K562 (cell line): ENCODE data around the gene PLEKHM2. TPM values are rescaled to one million over a fixed set of nuclear protein-coding genes. Genes with fewer than 3 reads are reported as not detected.
A peak's percentile ranks its signal among the peaks of the same experiment; 100 is the strongest.

ENCODE experiments used
- RBM14 ChIP-seq: fragments of 200-400 bp; formaldehyde crosslinking; IDR thresholded peaks from 2 replicates; pipeline ENCODE4 v1.6.1; 2018; ENCODE audit warnings: low read depth, mild to moderate bottlenecking, low read length, moderate library complexity, borderline replicate concordance; ENCODE audit not compliant: insufficient read depth
- REST ChIP-seq, 2 experiments: fragments of 450-650 bp; formaldehyde crosslinking in 1 of 2; IDR thresholded peaks; 2 replicates each; pipeline versions ENCODE4 v1.4.0 to v1.6.1; 2014 to 2020; ENCODE audit warnings: mild to moderate bottlenecking in 2 of 2, borderline replicate concordance in 1 of 2, low read depth in 1 of 2
- TAF1 ChIP-seq: IDR thresholded peaks from 2 replicates; pipeline ENCODE4 v1.6.1; 2011; ENCODE audit warnings: mild to moderate bottlenecking, low read length, moderate library complexity; ENCODE audit not compliant: insufficient read depth, control insufficient read depth, severe bottlenecking; ENCODE audit errors: extremely low read depth
- ZBTB7A ChIP-seq: IDR thresholded peaks from 2 replicates; pipeline ENCODE4 v1.6.1; 2011; ENCODE audit warnings: low read depth, mild to moderate bottlenecking, low read length, moderate library complexity, borderline replicate concordance; ENCODE audit not compliant: control insufficient read depth
- polyA plus RNA-seq, 8 experiments: library from polyadenylated mRNA; depleted of rRNA in 4 of 8; stranded (reverse) in 5 of 8; unstranded in 3 of 8; fragments of >200 nt; fragmentation: Nextera tagmentation in 2 of 8; fragmentation: Illumina TruSeq in 1 of 8; extraction: Ambion mirVana in 2 of 8; extraction: Trizol in 1 of 8; gene quantifications; 2 replicates each; pipeline versions ENCODE4 v1.2.1 to v1.2.3, GENCODE V29; 2011 to 2014; ENCODE audit warnings: inconsistent platforms in 1 of 8, missing spikeins in 1 of 8
- total RNA-seq, 7 experiments: library from RNA; depleted of rRNA in 6 of 7; stranded (reverse); fragments of >200 nt in 6 of 7; fragmentation: Illumina TruSeq in 2 of 7; extraction: Trizol in 2 of 7; gene quantifications; 2 replicates each; pipeline versions ENCODE4 v1.2.1 to v1.2.3, GENCODE V29; 2011 to 2021; ENCODE audit warnings: low replicate concordance in 1 of 7
- TF ChIP-seq, protein P1 (sequence below): sonication (generic); formaldehyde crosslinking; IDR thresholded peaks from 2 replicates; pipeline ENCODE4 v1.8.0; 2022; ENCODE audit warnings: mild to moderate bottlenecking, missing genetic modification reagents, borderline replicate concordance
- TF ChIP-seq, protein P2 (sequence below): sonication (generic); formaldehyde crosslinking; IDR thresholded peaks from 2 replicates; pipeline ENCODE4 v1.9.0; 2022; ENCODE audit warnings: mild to moderate bottlenecking, missing genetic modification reagents
- TF ChIP-seq, protein P3 (sequence below): fragments of 450-650 bp; IDR thresholded peaks from 2 replicates; pipeline ENCODE4 v1.6.1; 2018; ENCODE audit not compliant: partially characterized antibody

The PLEKHM2 gene
- total and polyA plus RNA-seq, 9 of the 15 experiments (the other 6 are each of a cell fraction or from before 2014, with no cell fraction given) = 0.27 to 63.7 (median 33.2) TPM

DNA sequence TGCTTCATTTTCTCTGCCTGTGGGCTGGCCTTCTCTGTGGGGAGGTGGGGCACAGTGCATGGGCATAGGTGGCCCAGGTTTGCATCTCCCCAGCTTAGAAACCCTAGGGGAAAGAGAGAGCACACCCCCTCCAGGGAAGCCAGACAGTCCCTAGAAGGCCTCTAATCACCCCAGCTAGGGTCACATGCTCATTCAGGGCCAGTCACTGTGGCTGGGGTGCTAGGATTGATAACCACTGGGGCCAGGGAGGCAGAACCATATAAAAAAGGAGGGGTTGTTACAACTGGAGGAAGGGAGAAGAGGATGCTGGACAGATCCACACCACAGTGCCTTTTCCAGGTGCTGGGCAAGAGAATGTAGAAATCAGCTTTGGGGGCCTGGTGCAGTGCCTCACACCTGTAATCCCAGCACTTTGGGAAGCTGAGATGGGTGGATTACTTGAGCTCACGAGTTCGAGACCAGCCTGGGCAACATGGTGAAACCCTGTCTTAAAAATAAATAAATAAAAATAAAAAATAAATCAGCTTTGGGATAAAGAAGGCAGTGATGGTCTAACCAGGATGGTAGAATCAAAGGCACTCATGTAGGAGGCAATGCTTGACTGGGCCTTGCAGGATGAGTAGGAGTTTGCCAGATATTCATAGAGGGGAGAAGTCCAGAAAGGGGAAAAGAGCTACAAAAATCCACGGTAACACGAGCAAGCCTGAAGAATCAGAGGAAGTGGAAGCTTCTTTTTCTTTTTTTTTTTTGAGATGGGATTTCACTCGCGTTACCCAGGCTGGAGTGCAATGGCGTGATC lies 94.0 kb downstream of the PLEKHM2 start (continued):
- TF ChIP-seq, protein P1, sequence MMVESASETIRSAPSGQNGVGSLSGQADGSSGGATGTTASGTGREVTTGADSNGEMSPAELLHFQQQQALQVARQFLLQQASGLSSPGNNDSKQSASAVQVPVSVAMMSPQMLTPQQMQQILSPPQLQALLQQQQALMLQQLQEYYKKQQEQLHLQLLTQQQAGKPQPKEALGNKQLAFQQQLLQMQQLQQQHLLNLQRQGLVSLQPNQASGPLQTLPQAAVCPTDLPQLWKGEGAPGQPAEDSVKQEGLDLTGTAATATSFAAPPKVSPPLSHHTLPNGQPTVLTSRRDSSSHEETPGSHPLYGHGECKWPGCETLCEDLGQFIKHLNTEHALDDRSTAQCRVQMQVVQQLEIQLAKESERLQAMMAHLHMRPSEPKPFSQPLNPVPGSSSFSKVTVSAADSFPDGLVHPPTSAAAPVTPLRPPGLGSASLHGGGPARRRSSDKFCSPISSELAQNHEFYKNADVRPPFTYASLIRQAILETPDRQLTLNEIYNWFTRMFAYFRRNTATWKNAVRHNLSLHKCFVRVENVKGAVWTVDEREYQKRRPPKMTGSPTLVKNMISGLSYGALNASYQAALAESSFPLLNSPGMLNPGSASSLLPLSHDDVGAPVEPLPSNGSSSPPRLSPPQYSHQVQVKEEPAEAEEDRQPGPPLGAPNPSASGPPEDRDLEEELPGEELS (CRISPR knock-in tag) = no peak
- TF ChIP-seq TAF1 (no peak), RBM14 (no peak), ZBTB7A (no peak), REST (IDR thresholded peaks at IDR 0.05; ENCODE audit: borderline replicate concordance) (peak; percentile 35; the same call in 1 of the 2 replicates), REST (CRISPR knock-in tag; IDR thresholded peaks at IDR 0.05; ENCODE audit: low read depth) (no peak)
- TF ChIP-seq, protein P2, sequence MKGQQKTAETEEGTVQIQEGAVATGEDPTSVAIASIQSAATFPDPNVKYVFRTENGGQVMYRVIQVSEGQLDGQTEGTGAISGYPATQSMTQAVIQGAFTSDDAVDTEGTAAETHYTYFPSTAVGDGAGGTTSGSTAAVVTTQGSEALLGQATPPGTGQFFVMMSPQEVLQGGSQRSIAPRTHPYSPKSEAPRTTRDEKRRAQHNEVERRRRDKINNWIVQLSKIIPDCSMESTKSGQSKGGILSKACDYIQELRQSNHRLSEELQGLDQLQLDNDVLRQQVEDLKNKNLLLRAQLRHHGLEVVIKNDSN (CRISPR knock-in tag) = peak; percentile 64; the same call in 1 of the 2 replicates
- TF ChIP-seq, protein P3, sequence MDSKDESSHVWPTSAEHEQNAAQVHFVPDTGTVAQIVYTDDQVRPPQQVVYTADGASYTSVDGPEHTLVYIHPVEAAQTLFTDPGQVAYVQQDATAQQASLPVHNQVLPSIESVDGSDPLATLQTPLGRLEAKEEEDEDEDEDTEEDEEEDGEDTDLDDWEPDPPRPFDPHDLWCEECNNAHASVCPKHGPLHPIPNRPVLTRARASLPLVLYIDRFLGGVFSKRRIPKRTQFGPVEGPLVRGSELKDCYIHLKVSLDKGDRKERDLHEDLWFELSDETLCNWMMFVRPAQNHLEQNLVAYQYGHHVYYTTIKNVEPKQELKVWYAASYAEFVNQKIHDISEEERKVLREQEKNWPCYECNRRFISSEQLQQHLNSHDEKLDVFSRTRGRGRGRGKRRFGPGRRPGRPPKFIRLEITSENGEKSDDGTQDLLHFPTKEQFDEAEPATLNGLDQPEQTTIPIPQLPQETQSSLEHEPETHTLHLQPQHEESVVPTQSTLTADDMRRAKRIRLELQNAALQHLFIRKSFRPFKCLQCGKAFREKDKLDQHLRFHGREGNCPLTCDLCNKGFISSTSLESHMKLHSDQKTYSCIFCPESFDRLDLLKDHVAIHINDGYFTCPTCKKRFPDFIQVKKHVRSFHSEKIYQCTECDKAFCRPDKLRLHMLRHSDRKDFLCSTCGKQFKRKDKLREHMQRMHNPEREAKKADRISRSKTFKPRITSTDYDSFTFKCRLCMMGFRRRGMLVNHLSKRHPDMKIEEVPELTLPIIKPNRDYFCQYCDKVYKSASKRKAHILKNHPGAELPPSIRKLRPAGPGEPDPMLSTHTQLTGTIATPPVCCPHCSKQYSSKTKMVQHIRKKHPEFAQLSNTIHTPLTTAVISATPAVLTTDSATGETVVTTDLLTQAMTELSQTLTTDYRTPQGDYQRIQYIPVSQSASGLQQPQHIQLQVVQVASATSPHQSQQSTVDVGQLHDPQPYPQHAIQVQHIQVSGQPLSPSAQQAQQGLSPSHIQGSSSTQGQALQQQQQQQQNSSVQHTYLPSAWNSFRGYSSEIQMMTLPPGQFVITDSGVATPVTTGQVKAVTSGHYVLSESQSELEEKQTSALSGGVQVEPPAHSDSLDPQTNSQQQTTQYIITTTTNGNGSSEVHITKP = peak; percentile 84
